ENCODE results near the gene ASB14. TPM values are rescaled to one million over a fixed set of nuclear protein-coding genes. Genes with fewer than 3 reads are reported as not detected.

ASB14 gene
- total RNA-seq, 2 experiments from 2014 or later, result not detected

Other genes with a start within 250 kb of the ASB14 start
- not detected for gene SPATA12, start 232.0 kb downstream of the ASB14 start, total RNA-seq
- under 1 TPM; 0.05 to 0.18 TPM for gene IL17RD, start 127.3 kb downstream of the ASB14 start, total RNA-seq
- 1 to 10 TPM in 1 of 2 experiments, under 1 TPM in 1; 0.79 to 1.1 TPM for gene HESX1, start 92.7 kb downstream of the ASB14 start, total RNA-seq
- gene APPL1, start 65.0 kb downstream of the ASB14 start, total RNA-seq, result 10 to 100 TPM; 38.4 to 39.4 TPM

Measured in activated CD4-positive, alpha-beta T cell treated with anti-CD3 and anti-CD28 coated beads for 36 hours (primary cell).